Measurements from ENCODE around the gene NR6A1.

The NR6A1 gene

GRCh38 chr9:124710766-124711165 is 60.3 kb downstream of the NR6A1 start:
- no peak overlapping the region for H3K4me3 ChIP-seq (replicated peaks; ENCODE audit: insufficient read depth, low read length)
- no peak for TF ChIP-seq SPI1 (IDR thresholded peaks at IDR 0.05; ENCODE audit: borderline replicate concordance, low read depth)
- no peak for TF ChIP-seq REST (IDR thresholded peaks at IDR 0.05; ENCODE audit: insufficient replicate concordance, low read depth)
- TF ChIP-seq POLR2AphosphoS5 (IDR thresholded peaks at IDR 0.05; ENCODE audit: low read depth), result no peak
- TF ChIP-seq CTCF (IDR thresholded peaks at IDR 0.05; ENCODE audit: insufficient read depth, low read length), result no peak
- no peak for TF ChIP-seq GABPA (IDR thresholded peaks at IDR 0.05; ENCODE audit: low read depth)
- no peaks in the 10 kb centered on the region for H3K27me3 ChIP-seq (ENCODE audit: insufficient read depth, poor library complexity, severe bottlenecking)
- no peak for DNase-seq (ENCODE audit: low read depth in 1 of 2, low spot score in 1 of 2)
- H3K27ac ChIP-seq (replicated peaks), result no peak overlapping the region

GRCh38 chr9:124709292-124709690 is 61.8 kb downstream of the NR6A1 start:
- no peak overlapping the region for H3K27ac ChIP-seq (replicated peaks)
- DNase-seq (ENCODE audit: low read depth in 1 of 2, low spot score in 1 of 2), result no peak

More at GRCh38 chr9:124709292-124709690, 61.8 kb downstream of the NR6A1 start:
- H3K4me3 ChIP-seq (replicated peaks; ENCODE audit: insufficient read depth, low read length), result no peak overlapping the region
- no peaks in the 10 kb centered on the region for H3K27me3 ChIP-seq (ENCODE audit: insufficient read depth, poor library complexity, severe bottlenecking)
- TF ChIP-seq GABPA (IDR thresholded peaks at IDR 0.05; ENCODE audit: low read depth) (no peak), SPI1 (IDR thresholded peaks at IDR 0.05; ENCODE audit: borderline replicate concordance, low read depth) (no peak), REST (IDR thresholded peaks at IDR 0.05; ENCODE audit: insufficient replicate concordance, low read depth) (no peak), CTCF (IDR thresholded peaks at IDR 0.05; ENCODE audit: insufficient read depth, low read length) (no peak), POLR2AphosphoS5 (IDR thresholded peaks at IDR 0.05; ENCODE audit: low read depth) (no peak)

Data from HL-60 (cell line).